NCI-H510A (cell line): ENCODE data around the gene NELFCD.
"Not testable (repeated sequence)": the region's sequence is repeated elsewhere in the genome, so short reads cannot be mapped to it uniquely, and the experiment has no call there.

ENCODE experiments used
- DNase-seq: peaks from one replicate; lab custom pipeline; 2025; lab: John Stamatoyannopoulos, UW

NELFCD gene

DNA sequence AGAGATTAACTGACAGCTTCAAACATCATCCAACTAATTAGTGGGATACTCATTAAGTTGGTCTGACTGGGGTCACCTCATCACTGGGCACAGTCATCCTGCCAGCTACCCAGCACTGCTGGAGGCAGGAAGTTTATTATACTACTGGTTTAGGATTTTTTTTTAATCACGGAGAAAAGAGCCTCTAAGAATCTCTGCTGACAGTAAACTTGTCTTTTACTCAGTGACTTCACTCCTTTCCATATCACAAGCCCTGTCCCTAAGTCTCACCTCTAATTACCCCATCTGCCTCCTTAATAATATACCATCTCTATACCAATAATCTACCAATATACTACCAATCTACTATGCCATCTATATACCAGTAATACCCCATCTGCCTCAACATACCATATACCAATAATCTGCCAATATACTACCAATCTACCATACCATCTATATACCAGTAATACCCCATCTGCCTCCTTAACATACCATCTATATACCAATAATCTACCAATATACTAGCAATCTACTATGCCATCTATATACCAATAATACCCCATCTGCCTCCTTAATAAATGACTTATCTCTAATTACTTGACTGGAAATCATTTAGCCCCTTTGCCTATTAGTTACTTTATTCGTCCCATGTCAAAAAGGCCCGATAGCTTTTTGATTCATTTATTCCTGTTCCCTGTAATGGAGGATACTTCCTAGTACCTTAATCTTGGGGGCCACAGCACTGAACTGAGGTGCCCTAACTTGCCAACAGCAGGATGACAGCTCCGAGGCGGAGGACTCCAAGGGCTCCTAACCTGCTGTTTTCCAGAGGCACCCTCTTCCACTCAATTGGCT, 46.1 kb downstream of the NELFCD start:
- DNase-seq: no peak

DNA sequence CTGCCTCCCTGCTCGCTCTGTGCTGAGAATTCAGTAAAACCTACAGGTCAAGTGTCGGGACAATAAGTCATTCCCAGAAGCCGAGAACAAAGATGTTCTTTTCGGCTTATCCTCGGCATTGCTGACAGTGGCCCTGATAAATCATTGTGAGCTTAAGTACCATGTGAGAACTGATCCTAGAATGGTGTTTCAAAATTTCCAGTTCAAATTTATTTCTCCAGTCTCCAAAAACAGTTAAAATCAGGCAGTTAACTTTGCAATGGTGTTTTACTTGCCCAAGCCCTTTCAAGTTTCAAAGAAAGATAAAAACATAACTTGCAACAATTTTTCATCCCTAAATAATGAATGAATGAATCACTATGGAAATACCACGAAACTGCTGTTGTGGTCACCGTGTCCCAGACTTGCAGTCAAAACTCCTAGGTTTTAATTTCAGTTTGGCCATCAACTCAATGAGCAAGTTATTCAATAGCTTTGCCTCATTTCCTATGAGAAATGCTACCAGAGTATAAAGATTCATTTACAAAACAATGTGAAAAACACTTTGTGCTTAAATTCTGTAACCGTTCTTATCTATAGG, 46.8 kb downstream of the NELFCD start:
- no peak for DNase-seq

DNA sequence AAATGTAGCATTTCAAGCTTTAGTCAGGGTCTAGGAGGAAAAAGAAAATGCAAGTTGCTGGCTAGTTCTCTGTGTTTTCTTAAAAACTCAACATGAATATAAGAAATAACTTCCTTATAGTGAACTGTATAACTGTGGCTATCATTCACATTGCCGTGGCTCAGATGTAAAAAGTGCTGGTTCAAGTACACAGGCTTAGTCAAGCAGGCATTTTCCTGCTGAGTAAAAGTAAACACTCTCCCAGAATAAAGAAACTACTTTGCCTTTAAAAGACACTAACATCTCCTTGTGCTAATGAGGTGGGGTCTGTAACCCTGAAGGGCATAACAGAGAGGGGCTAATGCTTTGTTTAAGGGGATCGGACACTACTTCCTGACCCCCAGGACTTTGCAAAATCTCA, 47.8 kb downstream of the NELFCD start:
- no peak for DNase-seq

DNA sequence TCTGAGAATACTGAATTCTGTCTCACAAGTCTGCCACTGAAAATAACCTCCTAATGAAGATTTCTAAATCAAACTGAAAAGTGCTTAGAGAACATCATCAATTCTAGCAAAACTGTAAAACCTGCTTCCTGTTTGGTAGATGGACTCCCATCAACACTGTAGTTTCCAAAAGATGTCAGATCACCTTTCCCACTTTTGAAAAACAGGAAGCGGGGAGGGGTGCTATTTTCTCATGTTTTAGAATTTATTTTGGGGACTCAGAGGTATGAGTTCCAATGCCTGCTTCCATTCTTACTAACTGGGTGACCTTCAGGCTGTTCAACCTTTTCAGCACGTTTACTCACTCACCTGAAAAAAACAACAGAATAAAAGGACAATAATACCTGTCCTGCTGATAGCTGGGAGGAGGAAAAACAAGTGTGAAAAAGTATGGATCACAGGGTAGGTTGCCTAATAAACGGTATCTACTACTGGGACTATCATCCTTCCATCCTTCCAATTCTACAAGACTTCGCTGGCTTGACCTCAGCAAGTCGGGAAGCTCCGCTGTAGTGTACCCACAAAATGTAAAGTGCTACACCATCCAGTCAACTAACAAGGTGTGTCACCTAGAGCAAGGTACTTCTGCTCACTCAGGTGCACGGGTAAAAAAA, 50.0 kb downstream of the NELFCD start:
- DNase-seq: no peak

DNA sequence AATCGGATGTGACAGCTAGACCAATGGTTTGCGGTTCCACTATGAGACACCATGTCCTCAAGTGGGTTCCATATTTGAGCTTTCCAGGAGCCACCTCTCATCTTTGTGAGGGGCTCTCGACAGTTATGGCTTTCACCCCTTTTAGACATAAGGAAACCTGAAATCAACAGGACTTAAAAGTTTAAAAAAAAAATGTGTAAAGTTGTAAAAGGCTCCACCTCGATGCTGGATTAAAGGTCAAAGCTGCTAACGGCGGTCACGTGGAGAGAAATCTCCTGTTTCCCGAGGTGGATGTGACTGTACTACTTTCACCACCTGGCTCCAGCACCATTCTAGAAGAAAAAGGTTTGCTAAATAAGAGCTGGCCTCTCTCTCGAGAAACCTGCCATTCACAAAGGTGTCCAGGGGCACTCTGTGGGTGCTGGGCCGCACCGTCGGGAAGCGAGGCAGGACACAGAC, 50.5 kb downstream of the NELFCD start:
- DNase-seq: no peak

DNA sequence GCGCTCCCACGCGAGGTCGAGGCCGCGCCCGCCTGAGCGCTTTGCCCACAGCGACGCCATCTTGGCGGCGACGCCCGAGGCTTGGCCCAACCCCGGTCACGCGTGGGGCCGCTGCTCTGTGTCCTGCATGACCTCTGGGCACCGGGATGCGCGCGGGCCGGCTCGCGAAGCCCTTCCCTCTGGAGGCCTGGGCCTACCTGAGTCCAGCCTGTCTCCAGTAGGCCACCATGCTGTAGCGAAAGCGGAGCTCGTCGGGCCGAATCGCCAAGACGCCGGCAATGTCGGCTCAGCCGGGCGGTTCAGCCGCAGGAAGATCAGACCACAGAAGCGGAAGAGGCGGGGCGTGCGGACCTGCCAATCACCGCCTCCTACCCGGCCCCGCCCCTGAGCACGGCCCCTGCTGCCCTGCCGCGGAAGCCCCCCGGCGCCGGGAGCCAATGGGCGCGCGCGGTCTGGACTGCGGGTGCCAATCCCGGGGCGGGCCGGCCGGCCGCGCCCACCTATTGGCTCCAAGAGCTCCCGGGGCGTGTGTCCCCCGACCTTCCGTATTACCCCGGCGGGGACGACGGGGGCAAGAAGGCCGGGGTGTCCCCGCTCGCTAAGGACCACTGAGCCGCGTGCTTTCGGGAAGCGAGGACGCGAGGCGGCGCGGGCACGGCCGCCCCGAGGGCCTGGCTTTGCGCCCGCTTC, 51.1 kb downstream of the NELFCD start, which contains the start of gene ATP5F1E:
Gene ATP5F1E, minus strand, starts transcription at position 313 of the 690 bp plus-strand sequence. Its CDS starts 84 bp downstream, at position 229.
- DNase-seq: peak; percentile 88

DNA sequence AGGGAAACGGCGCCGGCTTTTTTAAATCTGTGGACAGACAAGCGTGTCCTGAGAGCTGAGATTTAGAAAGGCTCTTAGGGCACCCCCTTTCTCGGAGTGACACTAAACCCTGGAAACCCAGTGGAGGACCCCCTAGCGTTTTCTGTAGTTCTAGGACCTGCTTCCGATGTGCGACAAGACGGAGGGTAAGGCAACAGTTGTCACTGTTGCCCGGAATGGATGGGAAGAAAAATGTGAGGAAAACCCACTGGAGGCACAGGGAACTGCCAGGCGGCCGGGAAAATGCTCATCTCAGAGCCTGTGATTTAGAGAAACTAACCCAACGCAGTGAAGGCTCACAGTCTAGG, 51.6 kb downstream of the NELFCD start:
- DNase-seq: no peak

DNA sequence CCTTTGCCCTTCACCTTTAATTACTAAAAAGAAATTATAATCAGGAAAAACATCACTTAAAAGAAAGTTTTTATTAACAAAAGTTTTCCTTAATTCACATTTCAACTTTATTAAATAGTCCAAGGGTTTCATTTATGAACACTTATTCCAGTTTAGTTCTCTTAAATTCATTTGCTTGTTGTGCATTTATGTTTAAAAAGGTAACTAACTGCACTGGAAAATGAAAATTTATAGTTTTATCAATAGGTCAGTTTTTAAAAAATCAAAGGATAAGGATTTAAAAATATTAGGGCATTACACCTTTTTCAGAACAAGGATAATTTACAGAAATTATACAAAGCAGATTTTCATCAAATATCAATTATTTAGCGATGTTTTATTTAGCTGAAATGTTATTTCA, 52.0 kb downstream of the NELFCD start:
- DNase-seq: no peak

DNA sequence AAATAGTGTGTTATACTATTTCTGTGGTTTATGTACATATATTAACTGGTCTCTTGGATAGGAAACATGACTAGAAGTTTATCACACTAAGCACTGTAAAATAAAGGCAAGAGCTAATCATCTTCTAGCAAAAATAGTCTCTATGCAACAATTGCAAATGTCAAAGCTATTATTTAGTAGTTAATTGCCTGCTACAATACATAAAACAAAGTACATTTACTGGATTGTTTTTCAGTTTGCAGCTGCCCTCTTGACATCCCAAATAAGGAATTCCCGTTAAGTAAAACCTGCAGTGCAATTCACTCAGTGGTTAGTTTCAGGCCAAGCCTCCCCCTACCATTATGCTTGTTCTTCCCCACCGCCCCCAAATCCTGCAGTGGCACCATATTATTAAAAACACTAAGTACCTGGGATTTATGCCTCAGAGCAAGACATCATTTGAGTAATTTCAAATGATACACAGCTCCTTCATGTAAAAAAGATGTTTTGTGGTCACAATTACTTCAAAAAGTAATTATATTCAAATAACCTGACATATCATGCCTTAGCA, 52.6 kb downstream of the NELFCD start:
- DNase-seq: no peak

DNA sequence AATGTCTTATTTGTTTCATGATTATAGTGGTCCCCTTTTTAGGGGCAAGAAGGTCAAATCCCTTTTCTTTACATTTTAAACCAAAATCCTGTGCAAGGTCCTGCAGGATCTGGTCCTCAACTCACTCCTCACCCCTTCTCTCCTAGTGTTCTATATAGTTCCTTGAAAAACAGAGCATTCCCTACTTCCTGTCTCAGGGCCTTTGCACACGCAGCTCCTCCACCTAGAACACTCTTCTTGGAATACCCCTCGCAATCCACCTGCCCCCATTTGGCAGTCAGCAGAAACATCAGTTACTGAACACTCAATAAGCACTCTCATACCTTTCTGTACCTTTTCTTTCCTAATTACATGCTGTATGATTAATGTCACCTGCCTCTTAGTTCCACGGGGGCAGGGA, 54.3 kb downstream of the NELFCD start:
- DNase-seq: no peak

DNA sequence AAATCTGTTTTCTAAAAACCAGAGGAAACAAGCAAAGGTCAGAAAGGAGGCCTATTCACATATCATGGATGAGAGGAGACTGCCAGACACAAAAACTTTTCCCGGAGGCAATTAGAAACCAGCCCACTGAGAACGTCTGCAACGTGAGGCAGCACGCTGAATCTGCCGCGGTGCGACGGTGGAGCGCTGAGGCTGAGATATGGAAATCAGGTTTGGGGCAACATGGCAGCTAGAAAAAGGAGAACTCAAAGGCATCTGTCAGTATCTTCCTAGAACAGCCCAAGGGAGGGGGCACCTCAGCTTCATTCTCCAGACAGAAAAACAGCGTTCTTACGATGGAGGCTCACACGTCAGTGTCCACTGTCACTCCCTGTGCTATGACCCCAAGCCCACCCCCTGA, 56.3 kb downstream of the NELFCD start:
- no peak for DNase-seq

DNA sequence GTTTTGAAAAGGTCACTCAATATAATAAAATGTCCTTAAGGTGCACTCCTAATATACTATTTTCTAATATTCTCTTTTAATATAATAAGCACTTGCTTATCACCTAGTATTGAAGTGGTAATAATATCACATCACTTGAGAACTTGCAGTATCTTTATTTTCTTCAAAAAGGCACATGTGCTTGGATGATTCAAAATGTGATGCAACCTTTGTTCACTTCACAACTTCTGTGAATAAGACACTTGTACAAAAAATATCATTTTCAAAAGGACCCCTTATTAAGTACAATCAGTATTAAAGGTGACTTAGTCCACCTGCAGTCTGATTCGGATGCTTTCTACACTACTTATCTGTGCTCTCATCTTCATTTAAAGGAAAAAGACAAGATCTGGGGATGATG, 58.2 kb downstream of the NELFCD start:
- DNase-seq: no peak

DNA sequence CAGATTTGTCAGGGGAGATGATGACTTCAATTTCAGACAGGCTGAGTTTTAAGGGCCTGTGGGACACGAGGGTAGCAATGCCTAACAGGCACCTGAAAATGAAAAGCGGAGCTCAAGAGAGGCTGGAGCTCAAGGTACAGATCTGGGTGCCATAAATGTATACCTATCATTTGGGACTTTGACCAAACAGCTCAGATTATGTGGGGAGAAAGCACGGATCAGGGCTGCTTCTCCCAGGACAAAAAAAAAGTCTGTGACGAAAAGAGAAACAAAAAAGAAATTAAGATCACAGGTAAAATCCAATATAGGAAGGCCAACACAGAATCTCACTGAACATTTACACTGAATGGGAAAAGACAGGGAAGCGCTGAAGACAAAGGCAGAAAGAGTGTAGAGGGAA, 59.6 kb downstream of the NELFCD start:
- no peak for DNase-seq

DNA sequence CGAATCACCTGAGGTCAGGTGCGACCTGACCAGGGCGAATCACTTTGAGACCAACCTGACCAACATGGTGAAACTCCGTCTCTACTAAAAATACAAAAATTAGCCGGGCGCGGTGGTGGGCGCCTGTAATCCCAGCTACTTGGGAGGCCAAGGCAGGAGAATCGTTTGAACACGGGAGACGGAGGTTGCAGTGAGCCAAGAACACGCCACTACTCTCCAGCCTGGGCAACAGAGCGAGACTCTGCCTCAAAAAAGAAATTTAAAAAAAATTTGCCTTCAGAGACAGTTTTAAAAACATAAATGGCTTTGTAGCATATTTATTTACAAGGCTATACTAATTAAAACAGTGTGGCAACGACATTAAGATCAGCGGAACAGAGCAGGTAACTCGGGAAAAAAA, 60.4 kb downstream of the NELFCD start:
- not testable (repeated sequence) for DNase-seq

DNA sequence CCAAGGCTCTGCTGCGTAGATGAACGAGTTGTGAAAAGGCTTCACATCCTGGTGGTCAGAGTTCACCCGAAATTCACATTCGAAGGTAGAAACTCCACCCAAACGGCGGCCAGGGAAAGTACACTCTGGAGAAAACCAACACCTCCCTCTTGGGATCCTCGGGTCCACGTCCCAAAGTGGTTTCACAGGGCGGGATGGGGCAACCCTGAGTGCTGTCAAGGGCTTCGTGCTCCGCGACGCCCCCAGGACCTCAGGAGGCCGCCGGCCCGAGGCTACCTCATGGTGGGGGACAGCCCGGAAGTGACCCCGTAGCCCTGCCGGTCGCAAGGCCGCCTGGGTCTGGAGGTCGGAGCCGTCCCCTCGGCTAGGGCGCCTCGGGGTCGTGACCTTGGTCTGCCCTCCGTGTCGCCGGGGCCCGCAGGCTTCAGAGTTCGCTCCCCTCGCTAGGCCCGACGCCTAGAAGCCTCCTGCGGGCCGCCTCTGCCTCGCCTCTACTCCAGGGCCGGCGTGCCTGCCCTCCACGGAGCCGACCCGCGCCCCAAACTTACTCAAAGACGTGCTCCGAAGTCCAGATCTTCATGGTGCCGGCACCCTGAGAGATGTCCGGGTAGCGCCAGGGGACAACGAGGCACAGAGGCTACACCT, 61.2 kb downstream of the NELFCD start, which contains the start of gene PRELID3B:
Gene PRELID3B, minus strand, starts transcription at position 636 of the 645 bp plus-strand sequence. Its CDS starts 56 bp downstream, at position 580.
- DNase-seq: peak; percentile 16

DNA sequence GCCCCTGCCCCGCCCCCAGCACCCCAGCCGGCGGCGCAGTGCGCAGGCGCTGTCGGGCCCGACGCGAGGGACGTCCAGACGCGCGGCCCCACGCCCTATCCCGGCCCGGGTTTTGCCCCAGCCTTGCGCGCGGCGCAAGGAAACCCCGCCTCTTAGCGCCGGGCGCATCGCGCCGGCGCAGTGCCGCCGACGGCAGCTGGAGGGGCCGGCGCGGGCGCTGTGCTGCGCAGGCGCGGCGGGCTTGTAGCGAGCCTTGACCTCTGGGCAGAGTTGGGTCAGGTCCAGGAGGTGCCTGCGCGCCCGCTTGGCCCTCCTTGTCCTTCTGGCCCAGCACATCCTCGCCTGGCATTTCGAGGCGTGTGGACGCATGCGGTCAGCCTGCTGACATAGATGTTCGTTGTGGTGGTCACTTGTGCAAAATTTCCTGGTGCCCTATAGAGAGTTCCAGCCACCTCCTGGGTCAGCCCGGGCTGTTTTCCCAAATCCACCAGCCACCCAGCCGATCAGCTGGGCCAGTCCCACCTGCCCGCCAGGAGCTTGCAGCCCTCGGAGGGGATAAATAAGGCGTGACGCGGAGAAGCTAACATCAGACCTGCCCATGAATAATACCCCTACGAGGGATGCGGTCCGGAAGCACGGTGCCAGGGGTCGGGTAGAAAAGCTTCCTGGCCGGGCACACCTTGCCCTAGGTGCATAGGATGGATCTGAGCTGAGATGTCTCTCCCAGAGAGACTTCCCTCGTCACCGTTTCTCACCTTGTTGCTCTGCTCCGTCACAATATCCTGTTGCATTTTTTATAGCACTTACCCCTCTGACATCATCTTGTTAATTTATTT, 62.0 kb downstream of the NELFCD start:
- DNase-seq: peak; percentile 62

DNA sequence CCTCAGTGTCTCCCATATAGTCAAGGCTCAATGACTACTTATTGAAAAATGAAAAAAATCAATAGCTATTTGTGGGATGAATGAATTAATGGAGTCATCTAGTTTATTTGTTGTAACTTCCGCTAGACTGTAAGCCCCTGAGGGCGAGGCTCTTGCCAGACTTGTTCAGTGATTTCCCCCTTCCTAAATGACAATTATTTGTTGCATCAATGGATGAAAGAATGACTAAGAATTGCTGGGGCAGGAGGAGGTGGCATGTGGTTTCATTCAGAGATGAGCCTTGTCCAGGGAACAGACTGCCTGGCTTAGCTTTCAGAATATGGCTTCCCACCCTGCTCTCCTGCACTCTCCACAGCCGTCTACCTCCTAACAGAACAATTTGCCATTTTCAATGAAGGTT, 62.6 kb downstream of the NELFCD start:
- no peak for DNase-seq

DNA sequence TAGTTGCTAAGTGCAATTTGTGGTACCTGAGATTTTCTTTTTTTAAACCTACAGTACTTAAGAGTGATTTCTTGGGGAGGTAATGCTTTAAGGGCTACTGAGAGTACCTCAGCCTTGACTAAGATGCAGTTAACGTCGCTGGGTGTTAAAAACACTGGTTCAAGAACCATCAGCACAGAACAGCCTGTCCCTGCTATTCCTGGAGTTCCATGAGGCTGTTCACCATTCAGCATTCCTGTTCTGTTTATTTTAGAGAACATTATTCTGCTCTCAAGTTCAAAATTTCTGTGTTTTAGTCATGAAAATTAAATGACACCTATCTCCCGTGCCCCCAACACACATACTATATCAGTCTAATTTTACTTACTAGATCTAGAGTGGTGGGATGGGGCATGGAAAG, 63.2 kb downstream of the NELFCD start:
- no peak for DNase-seq
